K562 (cell line): ENCODE results near the gene CCL19. TPM values are rescaled to one million over a fixed set of nuclear protein-coding genes. Genes with fewer than 3 reads are reported as not detected.

Source experiments
- ATAC-seq: fragments of 200-7000 bp; cut with Tn5 transposase; 3 replicates; pipeline ENCODE4 v1.9.1; 2020; ENCODE audit warnings: moderate library complexity
- BruUV-seq: library from RNA; stranded (reverse); fragments of 400-500 nt; replicated peaks from 2 replicates; lab custom pipeline; 2021; lab: Mats Ljungman, UMichigan
- CTCF ChIA-PET: fragments of 300-600 bp; formaldehyde crosslinking; extraction: SDS; loops from one replicate; lab custom pipeline; 2021; ENCODE audit warnings: low intra/inter-chr PET ratio; lab: Yijun Ruan, JAX
- POLR2A ChIA-PET: fragments of 300-600, 350-650 bp; sonication (Branson Sonifier 250); formaldehyde crosslinking; extraction: SDS; loops from one replicate; lab custom pipeline; 2021; ENCODE audit warnings: antibody characterized with exemption, inconsistent platforms; lab: Yijun Ruan, JAX
- DNase-seq, 4 experiments: peaks; one replicate each; pipeline versions ENCODE4 v3.0.0 to v3.0.0-alpha.2; 2011 to 2018; ENCODE audit warnings: low spot score in 3 of 4, mixed read lengths in 3 of 4; ENCODE audit errors: extremely low read depth in 1 of 4
- FAIRE-seq: peaks from 2 replicates; lab custom pipeline; 2011; peaks lifted over from hg19 to GRCh38; lab: Jason Lieb, UNC
- H2AFZ ChIP-seq: 2 replicates; pipeline ENCODE4 v1.6.0; 2011; ENCODE audit warnings: low read depth, low read length, control low read depth, inconsistent platforms
- H3K27ac ChIP-seq: fragments of 200-600 bp; 3 replicates; pipeline ENCODE4 v1.8.0; 2011; ENCODE audit warnings: low read depth, mild to moderate bottlenecking, control low read depth, inconsistent platforms, low read length, moderate library complexity, mixed read lengths; ENCODE audit errors: extremely low read depth
- H3K27me3 ChIP-seq, 2 experiments: fragments of 300-600 bp in 1 of 2; 2 replicates in 1 of 2; 3 replicates in 1 of 2; pipeline versions ENCODE4 v1.6.0 to v1.8.0; 2011; ENCODE audit warnings: inconsistent platforms in 2 of 2, low read length in 2 of 2, mild to moderate bottlenecking in 1 of 2, mixed read lengths in 1 of 2, moderate library complexity in 1 of 2; ENCODE audit not compliant: control insufficient read depth in 2 of 2, insufficient read depth in 2 of 2
- H3K36me3 ChIP-seq: fragments of 300-600 bp; 3 replicates; pipeline ENCODE4 v1.8.0; 2011; ENCODE audit warnings: mild to moderate bottlenecking, low read length, inconsistent platforms; ENCODE audit not compliant: control insufficient read depth, insufficient read depth
- H3K4me1 ChIP-seq, 2 experiments: fragments of 200-600 bp in 1 of 2; replicated peaks in 1 of 2; 2 replicates in 1 of 2; 3 replicates in 1 of 2; pipeline versions ENCODE4 v1.5.1 to v1.8.0; 2011; ENCODE audit warnings: inconsistent platforms in 2 of 2, low read length in 2 of 2, mild to moderate bottlenecking in 1 of 2, mixed read lengths in 1 of 2, moderate library complexity in 1 of 2; ENCODE audit not compliant: control insufficient read depth in 2 of 2, insufficient read depth in 2 of 2
- H3K4me2 ChIP-seq: 2 replicates; pipeline ENCODE4 v1.6.1; 2011; ENCODE audit warnings: low read length, control low read depth, inconsistent platforms, mixed read lengths; ENCODE audit not compliant: insufficient read depth
- H3K4me3 ChIP-seq: fragments of 200-600 bp; sonication (generic), shearing (Covaris generic); 2 replicates; pipeline ENCODE4 v1.5.1; 2016; ENCODE audit warnings: control low read depth, inconsistent platforms
- H3K79me2 ChIP-seq: fragments of 200-600 bp; 3 replicates; pipeline ENCODE4 v1.8.0; 2011; ENCODE audit warnings: low read length, inconsistent platforms; ENCODE audit not compliant: control insufficient read depth, insufficient read depth
- H3K9ac ChIP-seq, 2 experiments: 2 replicates each; pipeline versions ENCODE4 v1.6.0 to v1.6.1; 2011; ENCODE audit warnings: low read depth in 2 of 2, low read length in 2 of 2, control low read depth in 1 of 2, inconsistent platforms in 1 of 2, mild to moderate bottlenecking in 1 of 2, mixed read lengths in 1 of 2; ENCODE audit not compliant: insufficient read depth in 1 of 2
- H3K9me1 ChIP-seq: one replicate; pipeline ENCODE4 v1.6.0; 2011; ENCODE audit warnings: inconsistent platforms, mild to moderate bottlenecking, low read length, moderate library complexity; ENCODE audit not compliant: control insufficient read depth, insufficient read depth
- H3K9me3 ChIP-seq: replicated peaks from 2 replicates; pipeline ENCODE4 v1.5.1; 2011; ENCODE audit warnings: low read depth, low read length, inconsistent platforms; ENCODE audit not compliant: control insufficient read depth, insufficient read depth
- H4K20me1 ChIP-seq: replicated peaks from 2 replicates; pipeline ENCODE4 v1.6.1; 2011; ENCODE audit warnings: low read length, inconsistent platforms, mixed read lengths; ENCODE audit not compliant: control insufficient read depth, insufficient read depth
- ARNT ChIP-seq, 2 experiments: fragments of 450-650 bp; IDR thresholded peaks; 2 replicates each; pipeline ENCODE4 v1.6.1; 2016; ENCODE audit warnings: mild to moderate bottlenecking in 1 of 2
- CCAR2 ChIP-seq: fragments of 200-400 bp; formaldehyde crosslinking; IDR thresholded peaks from 2 replicates; pipeline ENCODE4 v1.6.1; 2017; ENCODE audit warnings: mild to moderate bottlenecking, low read depth, low read length
- CCNT2 ChIP-seq: IDR thresholded peaks from 2 replicates; pipeline ENCODE4 v1.6.1; 2011; ENCODE audit warnings: borderline replicate concordance, low read depth, mild to moderate bottlenecking, moderate library complexity, mixed read lengths, low read length; ENCODE audit not compliant: insufficient read length; ENCODE audit errors: extremely low read depth
- NR0B1 ChIP-seq: fragments of 450-650 bp; IDR thresholded peaks from one replicate; pipeline ENCODE4 v1.6.1; 2018; ENCODE audit warnings: mild to moderate bottlenecking, moderate library complexity; ENCODE audit not compliant: partially characterized antibody
- NR4A1 ChIP-seq, 2 experiments: fragments of 250-450 bp in 1 of 2; fragments of 450-650 bp in 1 of 2; sonication (Bioruptor Pico) in 1 of 2; IDR thresholded peaks; 2 replicates each; pipeline versions ENCODE4 v1.4.0 to v1.6.1; 2016 to 2020; ENCODE audit warnings: mild to moderate bottlenecking in 2 of 2, missing compliant biosample characterization in 1 of 2, missing genetic modification characterization in 1 of 2, moderate library complexity in 1 of 2
- OTX1 ChIP-seq: fragments of 450-650 bp; formaldehyde crosslinking; IDR thresholded peaks from 2 replicates; pipeline ENCODE4 v1.4.0; 2022; ENCODE audit warnings: mild to moderate bottlenecking
- RFX5 ChIP-seq: IDR thresholded peaks from 2 replicates; pipeline ENCODE4 v1.6.1; 2011; ENCODE audit warnings: low read depth, mild to moderate bottlenecking, improper control_type of control experiment, low read length
- SMARCA5 ChIP-seq: fragments of 450-650 bp; IDR thresholded peaks from 2 replicates; pipeline ENCODE4 v1.6.1; 2016
- SRSF3 ChIP-seq: fragments of 200-400 bp; formaldehyde crosslinking; IDR thresholded peaks from 2 replicates; pipeline ENCODE4 v1.6.1; 2016; ENCODE audit warnings: mild to moderate bottlenecking, low read length, moderate library complexity; ENCODE audit not compliant: insufficient read depth
- ZFX ChIP-seq: sonication (generic); formaldehyde crosslinking; IDR thresholded peaks from 2 replicates; pipeline ENCODE4 v1.8.0; 2022; ENCODE audit warnings: mild to moderate bottlenecking, missing genetic modification reagents, moderate library complexity
- WGBS: fragments of 100-300 bp; shearing (Covaris generic); methylation state at CpG from one replicate; pipeline ENCODE4 v1.1.6; 2016; ENCODE audit warnings: low coverage, mixed read lengths; ENCODE audit not compliant: insufficient coverage; ENCODE audit errors: missing lambda C conversion rate; 5-methylcytosine and 5-hydroxymethylcytosine counted together
- in situ Hi-C: fragments of 300-500 bp; cut with MboI; formaldehyde crosslinking; loops from 4 replicates; pipeline ENCODE4 v1.15.0; 2018; ENCODE audit warnings: inconsistent platforms, mixed read lengths
- intact Hi-C: fragments of 100-400 bp; cut with micrococcal nuclease; formaldehyde crosslinking; loops from 2 replicates; pipeline ENCODE4 v1.14.2; 2022
- polyA plus RNA-seq, 8 experiments: library from polyadenylated mRNA; depleted of rRNA in 4 of 8; stranded (reverse) in 5 of 8; unstranded in 3 of 8; fragments of >200 nt; fragmentation: Nextera tagmentation in 2 of 8; fragmentation: Illumina TruSeq in 1 of 8; extraction: Ambion mirVana in 2 of 8; extraction: Trizol in 1 of 8; gene quantifications; 2 replicates each; pipeline versions ENCODE4 v1.2.1 to v1.2.3, GENCODE V29; 2011 to 2014; ENCODE audit warnings: inconsistent platforms in 1 of 8, missing spikeins in 1 of 8
- total RNA-seq, 7 experiments: library from RNA; depleted of rRNA in 6 of 7; stranded (reverse); fragments of >200 nt in 6 of 7; fragmentation: Illumina TruSeq in 2 of 7; extraction: Trizol in 2 of 7; gene quantifications; 2 replicates each; pipeline versions ENCODE4 v1.2.1 to v1.2.3, GENCODE V29; 2011 to 2021; ENCODE audit warnings: low replicate concordance in 1 of 7
- TF ChIP-seq, protein P1 (sequence below): fragments of 250-450 bp; sonication (Bioruptor Pico); IDR thresholded peaks from 2 replicates; pipeline ENCODE4 v1.5.1; 2021; ENCODE audit warnings: mild to moderate bottlenecking

Gene CCL19
- total and polyA plus RNA-seq, 9 of the 15 experiments (the other 6 are each of a cell fraction or from before 2014, with no cell fraction given): not detected

GRCh38 chr9:34648673-34649072 is 42.4 kb downstream of the CCL19 start:
- Histone ChIP-seq H3K9me1 (peaks cover 7% of the 10 kb centered on the region), H3K4me2 (peak overlapping the region; percentile 92; the same call in 1 of the 2 replicates), H2AFZ (no peak overlapping the region), H3K36me3 (peaks cover 27% of the 10 kb centered on the region; the same call in 2 of the 3 replicates), H3K79me2 (peaks cover 21% of the 10 kb centered on the region), H3K9me3 (no peaks in the 10 kb centered on the region), H4K20me1 (no peaks in the 10 kb centered on the region), H3K4me3 (no peak overlapping the region), H3K27ac (no peak overlapping the region), H3K4me1 (peaks cover 39 to 49% of the 10 kb centered on the region in 2 experiments), H3K27me3 (no peaks in the 10 kb centered on the region), H3K9ac (no peak overlapping the region)
- no peak for DNase-seq
- BruUV-seq: no TSS peak
- no peak for ATAC-seq
- 59% methylated on average over 3 of the region's 8 CpGs for WGBS
- CTCF ChIA-PET: no interaction called here
- FAIRE-seq: no peak
- POLR2A ChIA-PET: interaction anchor here (1.2 kb wide), 1 partner anchor 15 kb away, joined by 3 read pairs; no protein-coding TSS in a partner anchor
- in situ Hi-C loops (no loop called here), intact Hi-C loops (no loop called here)
- TF ChIP-seq CCNT2 (no peak), SMARCA5 (no peak), RFX5 (no peak), NR4A1 (CRISPR knock-in tag; IDR thresholded peaks at IDR 0.05) (no peak), NR4A1 (tag; IDR thresholded peaks at IDR 0.05) (no peak), SRSF3 (no peak), NR0B1 (no peak), ZFX (CRISPR knock-in tag) (no peak), CCAR2 (no peak), ARNT (IDR thresholded peaks at IDR 0.05) (no peak), OTX1 (CRISPR knock-in tag) (no peak)
- TF ChIP-seq, protein P1, sequence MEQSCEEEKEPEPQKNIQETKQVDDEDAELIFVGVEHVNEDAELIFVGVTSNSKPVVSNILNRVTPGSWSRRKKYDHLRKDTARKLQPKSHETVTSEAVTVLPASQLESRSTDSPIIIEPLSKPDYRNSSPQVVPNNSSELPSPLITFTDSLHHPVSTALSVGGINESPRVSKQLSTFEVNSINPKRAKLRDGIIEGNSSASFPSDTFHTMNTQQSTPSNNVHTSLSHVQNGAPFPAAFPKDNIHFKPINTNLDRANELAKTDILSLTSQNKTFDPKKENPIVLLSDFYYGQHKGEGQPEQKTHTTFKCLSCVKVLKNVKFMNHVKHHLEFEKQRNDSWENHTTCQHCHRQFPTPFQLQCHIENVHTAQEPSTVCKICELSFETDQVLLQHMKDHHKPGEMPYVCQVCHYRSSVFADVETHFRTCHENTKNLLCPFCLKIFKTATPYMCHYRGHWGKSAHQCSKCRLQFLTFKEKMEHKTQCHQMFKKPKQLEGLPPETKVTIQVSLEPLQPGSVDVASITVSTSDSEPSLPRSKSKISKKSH: no peak
